GM19467 (cell line): ENCODE measurements around the gene BATF3.
"Not testable (repeated sequence)": the region's sequence is repeated elsewhere in the genome, so short reads cannot be mapped to it uniquely, and the experiment has no call there.

Experiments used
- ATAC-seq: cut with Tn5 transposase; IDR thresholded peaks from one replicate; pipeline ENCODE4 v1.9.1; 2021; ENCODE audit warnings: mild to moderate bottlenecking, moderate library complexity; ENCODE audit not compliant: unreplicated experiment

Gene BATF3, protein sequence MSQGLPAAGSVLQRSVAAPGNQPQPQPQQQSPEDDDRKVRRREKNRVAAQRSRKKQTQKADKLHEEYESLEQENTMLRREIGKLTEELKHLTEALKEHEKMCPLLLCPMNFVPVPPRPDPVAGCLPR

GRCh38 chr1:212699625-212700222 lies at the start of gene BATF3:
TSS of gene BATF3 (minus strand) at chr1:212699840. CDS start at chr1:212699762, 78 bp downstream.
- peak; percentile 14 for ATAC-seq

GRCh38 chr1:212746546-212746945 lies 46.9 kb upstream of the BATF3 start:
- ATAC-seq, result no peak

GRCh38 chr1:212745303-212745702 lies 45.7 kb upstream of the BATF3 start:
- ATAC-seq, result no peak

DNA sequence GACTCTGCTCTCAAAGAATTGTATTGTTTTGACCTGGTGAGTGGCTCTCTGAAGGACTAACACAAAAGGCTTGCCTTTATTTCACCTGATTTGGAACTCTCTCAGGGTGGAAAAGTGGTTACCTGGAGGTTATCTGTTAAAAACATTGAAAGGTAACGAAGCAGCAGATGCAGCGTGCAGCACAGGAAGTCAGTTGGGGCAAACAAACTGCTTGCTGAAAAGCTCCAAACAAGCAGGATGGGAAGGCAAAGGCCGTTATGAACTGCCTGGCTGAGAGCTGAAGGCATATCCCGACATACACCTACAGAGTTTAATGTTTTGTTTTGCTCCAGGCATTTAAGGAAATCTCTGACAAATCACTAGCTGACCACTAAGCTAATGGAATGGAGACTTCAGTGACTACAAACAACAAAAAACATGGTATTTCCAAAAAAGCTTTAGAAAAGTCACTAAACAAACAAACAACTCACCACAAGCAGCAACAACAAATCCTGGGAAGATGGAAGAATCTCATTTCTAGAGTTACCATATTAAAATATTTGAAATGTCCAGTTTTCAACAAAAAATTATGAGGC lies 44.3 kb upstream of the BATF3 start:
- no peak for ATAC-seq

DNA sequence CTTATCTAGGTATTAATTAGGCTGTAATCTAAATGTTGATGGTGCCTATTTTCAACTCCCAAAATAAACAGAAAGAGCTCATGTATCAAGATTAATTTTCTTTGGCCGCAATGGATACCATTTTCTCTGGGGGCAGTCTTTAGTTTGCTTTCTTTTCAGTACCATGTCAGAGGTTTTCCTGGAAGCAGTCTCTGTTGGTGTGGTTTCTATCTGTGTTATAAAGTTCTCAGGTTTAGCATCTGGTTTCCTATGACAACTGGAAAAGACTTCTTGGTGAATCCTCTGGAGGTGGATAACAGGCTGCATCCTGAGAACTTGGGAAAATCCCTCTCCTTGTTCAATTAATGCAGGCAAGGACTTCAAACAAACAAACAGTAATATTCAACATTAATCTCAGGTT lies 38.7 kb upstream of the BATF3 start:
- ATAC-seq, result no peak

GRCh38 chr1:212737559-212737958 lies 37.9 kb upstream of the BATF3 start:
- no peak for ATAC-seq

DNA sequence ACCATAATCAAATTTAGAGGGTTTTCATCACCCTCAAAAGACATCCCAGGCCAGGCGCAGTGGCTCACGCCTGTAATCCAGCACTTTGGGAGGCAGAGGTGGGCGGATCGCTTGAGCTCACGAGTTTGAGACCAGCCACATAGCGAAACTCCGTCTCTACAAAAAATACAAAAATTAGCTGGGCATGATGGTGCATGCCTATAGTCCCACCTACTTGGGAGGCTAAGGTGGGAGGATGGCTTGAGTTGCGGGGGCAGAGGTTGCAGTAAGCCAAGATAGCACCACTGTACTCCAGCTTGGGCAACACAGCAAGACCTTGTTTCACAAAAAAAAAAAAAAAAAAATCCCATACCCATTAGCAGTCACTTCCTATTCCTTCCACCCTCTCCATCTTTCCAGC lies 33.5 kb upstream of the BATF3 start:
- ATAC-seq, result no peak

DNA sequence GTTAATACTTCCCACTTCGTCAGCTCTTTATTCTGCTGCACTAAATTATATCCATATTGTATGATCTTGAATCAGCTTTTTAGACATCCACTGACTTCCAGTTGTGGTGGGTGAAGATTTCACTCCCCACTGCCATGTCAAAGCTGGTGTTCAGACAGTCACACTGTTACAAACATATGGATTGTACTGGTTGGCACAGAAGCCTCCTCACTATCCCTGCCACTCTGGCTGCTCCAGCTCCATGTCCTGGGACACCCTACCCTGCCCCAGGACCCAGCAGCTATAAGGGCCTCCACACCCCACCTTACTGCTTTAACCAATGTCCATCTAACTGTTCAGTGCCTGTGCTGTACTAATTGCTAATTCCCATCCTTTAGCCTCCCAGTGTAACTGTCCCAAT lies 32.0 kb upstream of the BATF3 start:
- ATAC-seq, result no peak

GRCh38 chr1:212728606-212729005 lies 29.0 kb upstream of the BATF3 start:
- no peak for ATAC-seq

DNA sequence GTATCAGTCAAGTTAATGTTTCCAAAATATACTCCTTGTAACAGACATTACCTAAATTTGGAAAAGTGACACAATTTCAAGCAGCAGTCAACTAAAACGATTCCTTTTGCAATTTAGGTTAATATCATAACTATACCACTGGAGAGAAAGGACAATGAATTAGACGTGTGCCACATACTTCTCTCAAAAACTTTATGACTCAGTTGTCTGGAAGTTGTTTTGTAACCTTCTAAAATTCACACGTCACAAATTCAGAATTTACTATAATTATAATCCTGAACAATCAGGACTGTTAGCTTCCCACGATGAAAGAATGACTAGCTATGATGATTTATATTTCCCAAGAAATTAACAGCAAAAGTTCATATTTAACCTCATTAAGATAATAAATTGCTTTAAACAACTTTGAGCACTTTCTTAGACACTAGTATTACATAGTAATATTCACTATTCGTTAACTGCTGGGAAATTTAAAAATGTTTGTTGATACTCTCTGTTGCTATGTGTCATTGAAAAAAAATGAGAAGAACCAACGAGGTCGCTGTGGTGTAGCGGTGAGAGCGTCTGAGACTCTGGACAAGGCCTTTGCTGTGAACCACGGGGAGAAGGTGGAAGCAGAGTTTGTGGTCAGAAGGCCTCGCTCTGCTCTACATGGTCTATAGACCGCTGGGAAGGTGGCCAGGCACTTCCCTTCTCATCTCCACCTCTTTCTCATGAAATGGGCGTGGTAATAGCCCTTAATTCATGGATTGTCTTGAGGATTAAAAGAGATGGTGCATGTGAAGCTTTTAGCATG lies 27.9 kb upstream of the BATF3 start:
- ATAC-seq, result no peak

DNA sequence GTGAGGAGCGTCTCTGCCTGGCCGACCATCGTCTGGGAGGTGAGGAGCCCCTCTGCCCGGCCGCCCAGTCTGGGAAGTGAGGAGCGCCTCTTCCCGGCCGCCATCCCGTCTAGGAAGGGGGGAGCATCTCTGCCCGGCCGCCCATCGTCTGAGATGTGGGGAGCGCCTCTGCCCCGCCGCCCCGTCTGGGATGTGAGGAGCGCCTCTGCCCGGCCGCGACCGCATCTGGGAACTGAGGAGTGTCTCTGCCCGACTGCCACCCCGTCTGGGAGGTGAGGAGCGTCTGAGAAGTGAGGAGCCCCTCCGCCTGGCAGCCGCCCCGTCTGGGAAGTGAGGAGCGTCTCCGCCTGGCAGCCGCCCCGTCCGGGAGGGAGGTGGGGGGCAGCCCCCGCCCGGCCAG lies 25.0 kb upstream of the BATF3 start:
- not testable (repeated sequence) for ATAC-seq

DNA sequence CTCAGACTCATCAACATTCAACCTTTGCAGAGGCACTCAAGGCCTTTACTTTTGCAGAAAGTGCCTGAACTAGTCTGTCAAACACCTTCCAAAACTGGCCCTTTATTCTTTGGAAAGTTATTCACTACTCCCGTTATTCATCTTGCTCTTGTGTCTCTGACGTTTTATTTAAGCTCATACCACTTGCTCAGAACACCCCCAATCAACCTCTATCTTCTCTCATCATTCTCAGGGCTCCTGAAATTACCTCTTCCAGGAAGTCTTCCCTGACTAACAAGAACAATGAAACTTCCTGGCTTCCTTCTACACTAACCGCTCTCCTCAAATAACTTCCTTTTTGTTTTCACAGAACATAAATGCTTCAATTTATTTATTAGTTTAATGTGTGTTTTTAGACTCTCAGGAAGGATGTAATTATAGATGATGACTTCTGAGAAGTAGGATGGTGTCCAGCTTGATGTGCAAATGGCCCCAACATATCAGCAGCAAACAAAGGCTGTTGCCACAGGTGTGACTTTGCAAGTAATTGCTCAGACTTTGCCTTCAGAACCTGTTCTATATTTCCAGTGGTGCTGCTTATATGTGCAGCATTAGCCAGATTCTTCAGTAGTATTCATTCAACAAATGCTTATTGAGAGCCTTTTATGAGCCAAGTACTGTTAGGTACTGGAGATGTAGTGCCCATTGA lies 22.8 kb upstream of the BATF3 start:
- ATAC-seq, result no peak

DNA sequence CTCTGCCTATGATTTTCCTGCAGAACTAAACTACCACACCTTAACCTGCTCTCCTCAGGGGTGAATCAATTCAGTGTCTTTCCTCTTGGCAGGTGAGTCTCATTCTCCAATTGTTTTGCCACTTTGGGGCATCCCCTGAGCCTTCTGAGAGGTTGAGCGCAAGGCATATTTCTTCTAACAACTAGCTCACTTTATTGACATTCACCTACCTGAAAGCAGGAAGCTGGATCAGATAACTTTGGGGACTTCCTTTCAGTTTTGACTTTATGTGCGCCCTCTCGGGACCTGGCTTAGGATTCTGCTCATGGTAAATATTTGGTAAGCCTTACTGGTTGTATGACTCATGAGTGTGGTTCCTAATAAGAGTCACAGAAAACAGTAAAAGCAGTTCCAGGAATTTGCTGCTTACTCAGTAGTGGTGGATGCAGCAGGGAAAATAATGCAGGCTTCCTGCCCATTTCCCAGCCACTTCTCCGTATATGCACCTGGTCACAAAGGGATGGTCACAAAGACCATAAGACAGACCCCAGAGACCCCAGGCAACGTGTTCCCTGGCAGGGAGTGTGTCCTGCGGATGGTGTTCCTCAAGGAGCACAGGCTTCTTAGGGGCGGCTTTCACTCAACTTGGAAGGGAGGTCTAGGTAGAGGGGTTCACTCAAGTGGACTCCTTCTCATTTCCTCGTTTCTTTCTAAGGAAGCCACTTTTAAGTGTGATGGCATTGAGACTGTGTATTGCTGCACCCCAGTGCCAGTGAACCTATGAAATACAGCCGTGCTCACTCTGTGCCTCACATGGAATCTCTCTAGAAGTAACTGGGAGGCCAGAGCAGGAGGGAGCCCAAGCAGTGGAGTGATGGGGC lies 22.0 kb upstream of the BATF3 start:
- ATAC-seq, result no peak

- ATAC-seq, result no peak
Observed at GRCh38 chr1:212719633-212720032, 20.0 kb upstream of the BATF3 start.

GRCh38 chr1:212718499-212718898 lies 18.9 kb upstream of the BATF3 start:
- ATAC-seq, result no peak

GRCh38 chr1:212716161-212716560 lies 16.5 kb upstream of the BATF3 start:
- ATAC-seq, result no peak

DNA sequence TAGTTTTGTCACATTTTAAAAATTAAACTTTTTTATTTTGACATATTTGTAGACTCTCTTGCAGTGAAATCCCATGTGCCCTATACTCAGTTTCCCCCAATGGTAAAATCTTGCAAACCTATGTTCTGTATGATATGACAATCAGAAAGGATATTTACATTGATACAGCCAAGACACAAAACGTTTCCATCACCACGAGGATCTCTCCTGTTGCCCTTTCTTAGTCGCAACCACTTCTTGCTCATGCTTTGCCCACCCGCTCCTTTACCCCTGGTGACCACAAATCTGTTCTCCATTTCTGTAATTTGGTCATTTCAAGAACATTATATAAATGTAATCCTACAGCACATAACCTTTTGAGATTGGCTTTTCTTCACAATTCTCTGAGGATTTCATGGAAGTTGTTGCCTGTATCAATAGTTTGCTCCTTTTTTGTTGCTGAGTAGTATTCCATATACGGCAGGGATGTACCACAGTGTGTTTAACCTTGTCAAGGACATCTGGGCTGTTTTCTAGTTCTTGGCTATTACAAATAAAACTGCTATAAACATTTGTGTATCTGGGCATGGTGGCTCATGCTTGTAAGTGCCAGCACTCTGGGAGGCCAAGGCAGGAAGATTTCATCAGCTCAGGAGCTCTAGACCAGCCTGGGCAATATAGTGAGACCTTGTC lies 14.0 kb upstream of the BATF3 start:
- no peak for ATAC-seq

DNA sequence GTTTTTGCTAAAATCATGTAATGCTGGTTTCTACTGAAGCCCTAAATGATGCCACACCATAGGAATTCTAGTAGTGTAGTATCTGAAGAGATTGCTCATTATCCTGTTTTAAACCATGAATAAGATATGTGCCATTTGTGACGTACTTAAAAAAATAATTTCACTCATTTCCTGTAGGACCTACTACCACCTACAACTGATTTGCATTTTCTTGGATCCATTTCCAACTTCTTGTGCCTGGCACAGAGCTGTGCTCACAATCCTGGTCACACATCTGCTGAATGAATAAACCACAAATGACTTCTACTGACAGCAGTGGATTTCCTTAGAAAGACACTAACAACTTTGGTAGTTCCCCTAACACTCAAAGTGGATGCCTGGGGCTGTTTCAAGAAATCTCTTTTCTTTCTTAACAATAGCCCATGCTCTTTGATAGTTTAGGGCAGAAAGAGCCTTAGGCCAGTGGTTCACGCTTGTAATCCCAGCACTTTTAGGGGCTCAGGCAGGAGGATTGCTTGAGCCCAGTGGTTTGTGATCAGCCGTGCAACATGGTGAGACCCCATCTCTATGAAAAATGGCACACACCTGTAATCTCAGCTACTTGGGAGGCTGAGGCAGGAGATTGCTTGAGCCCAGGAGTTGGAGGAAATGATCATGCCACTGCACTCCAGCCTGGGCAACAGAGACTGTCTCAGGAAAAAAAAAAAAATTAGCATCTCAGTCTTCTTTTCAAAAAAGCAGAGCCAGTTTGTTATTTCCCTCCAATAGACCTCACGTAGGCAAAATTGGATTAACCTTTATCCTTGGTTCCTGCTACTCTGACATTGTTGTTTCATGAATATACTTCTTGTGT lies 13.0 kb upstream of the BATF3 start:
- ATAC-seq, result no peak

GRCh38 chr1:212711974-212712373 lies 12.3 kb upstream of the BATF3 start:
- ATAC-seq, result not testable (repeated sequence)
